Measurements from ENCODE around the gene TCF3.

TCF3 gene

DNA sequence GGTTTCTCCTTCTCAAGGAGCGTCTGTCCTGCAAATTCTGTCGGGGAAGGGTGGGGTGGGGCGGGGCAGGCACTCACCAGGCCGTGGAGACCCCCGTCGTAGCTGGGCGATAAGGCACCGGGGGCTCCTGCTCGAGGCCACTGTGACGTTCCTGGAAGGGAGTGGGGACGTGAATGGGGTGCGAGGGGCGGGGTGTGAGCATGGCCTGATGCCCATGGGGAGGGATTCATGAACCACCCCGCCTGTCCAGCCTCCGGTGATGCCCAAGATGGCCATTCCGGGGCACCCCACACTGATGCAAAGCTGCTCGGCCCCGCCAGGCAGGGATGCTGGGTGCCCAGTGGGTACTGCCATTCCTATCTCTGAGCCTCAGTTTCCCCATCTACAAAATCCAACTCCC is 32.7 kb downstream of the TCF3 start:
- H3K27me3 Mint-ChIP-seq (ENCODE audit: low read depth): no peaks in the 10 kb centered on the region
- H3K4me1 Mint-ChIP-seq: no peaks in the 10 kb centered on the region
- H3K27ac Mint-ChIP-seq: no peak overlapping the region
- TF ChIP-seq, protein P1, sequence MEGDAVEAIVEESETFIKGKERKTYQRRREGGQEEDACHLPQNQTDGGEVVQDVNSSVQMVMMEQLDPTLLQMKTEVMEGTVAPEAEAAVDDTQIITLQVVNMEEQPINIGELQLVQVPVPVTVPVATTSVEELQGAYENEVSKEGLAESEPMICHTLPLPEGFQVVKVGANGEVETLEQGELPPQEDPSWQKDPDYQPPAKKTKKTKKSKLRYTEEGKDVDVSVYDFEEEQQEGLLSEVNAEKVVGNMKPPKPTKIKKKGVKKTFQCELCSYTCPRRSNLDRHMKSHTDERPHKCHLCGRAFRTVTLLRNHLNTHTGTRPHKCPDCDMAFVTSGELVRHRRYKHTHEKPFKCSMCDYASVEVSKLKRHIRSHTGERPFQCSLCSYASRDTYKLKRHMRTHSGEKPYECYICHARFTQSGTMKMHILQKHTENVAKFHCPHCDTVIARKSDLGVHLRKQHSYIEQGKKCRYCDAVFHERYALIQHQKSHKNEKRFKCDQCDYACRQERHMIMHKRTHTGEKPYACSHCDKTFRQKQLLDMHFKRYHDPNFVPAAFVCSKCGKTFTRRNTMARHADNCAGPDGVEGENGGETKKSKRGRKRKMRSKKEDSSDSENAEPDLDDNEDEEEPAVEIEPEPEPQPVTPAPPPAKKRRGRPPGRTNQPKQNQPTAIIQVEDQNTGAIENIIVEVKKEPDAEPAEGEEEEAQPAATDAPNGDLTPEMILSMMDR (IDR thresholded peaks at IDR 0.05; ENCODE audit: unreplicated experiment in 3 of 3): no peak
- H3K4me3 Mint-ChIP-seq: no peak overlapping the region
- peaks cover 55% of the 10 kb centered on the region for H3K36me3 Mint-ChIP-seq (ENCODE audit: low read depth)
- no peaks in the 10 kb centered on the region for H3K9me3 Mint-ChIP-seq

- no peak overlapping the region for H3K4me3 Mint-ChIP-seq
- H3K27ac Mint-ChIP-seq: no peak overlapping the region
- H3K4me1 Mint-ChIP-seq: no peaks in the 10 kb centered on the region
- no peaks in the 10 kb centered on the region for H3K27me3 Mint-ChIP-seq (ENCODE audit: low read depth)
- TF ChIP-seq, protein P1 (IDR thresholded peaks at IDR 0.05; ENCODE audit: unreplicated experiment in 3 of 3): no peak
- H3K9me3 Mint-ChIP-seq: no peaks in the 10 kb centered on the region
- peaks cover 55% of the 10 kb centered on the region for H3K36me3 Mint-ChIP-seq (ENCODE audit: low read depth)
Measured at GRCh38 chr19:1619094-1619439, 33.3 kb downstream of the TCF3 start.

GRCh38 chr19:1618157-1619093 is 34.0 kb downstream of the TCF3 start:
- Mint-ChIP-seq H3K4me3 (no peak overlapping the region), H3K36me3 (ENCODE audit: low read depth) (peaks cover 55% of the 10 kb centered on the region), H3K27ac (no peak overlapping the region), H3K9me3 (no peaks in the 10 kb centered on the region), H3K27me3 (ENCODE audit: low read depth) (no peaks in the 10 kb centered on the region), H3K4me1 (no peaks in the 10 kb centered on the region)
- TF ChIP-seq, protein P1 (IDR thresholded peaks at IDR 0.05; ENCODE audit: unreplicated experiment in 3 of 3): peak in 2 of 3 experiments; percentile 24 to 33

DNA sequence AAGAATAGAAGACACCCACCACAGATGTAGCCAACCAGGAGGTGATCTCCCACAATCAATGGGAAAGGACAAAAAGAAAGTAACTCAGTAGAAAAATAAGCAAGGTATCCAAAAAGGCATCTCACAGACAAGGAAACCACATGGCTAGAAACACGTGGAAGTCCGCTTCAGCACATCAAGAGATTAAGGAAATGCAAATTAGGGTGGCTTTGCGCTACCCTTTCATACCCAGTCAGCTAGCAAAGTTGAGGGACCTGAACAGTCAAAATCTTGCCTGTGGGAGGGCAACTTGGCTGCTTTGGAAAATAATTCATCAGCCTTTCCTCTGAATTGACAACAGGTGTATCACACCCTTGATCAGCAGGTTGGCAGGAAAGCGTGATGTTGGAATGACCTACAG is 35.5 kb downstream of the TCF3 start:
- no peaks in the 10 kb centered on the region for H3K27me3 Mint-ChIP-seq (ENCODE audit: low read depth)
- TF ChIP-seq, protein P1 (IDR thresholded peaks at IDR 0.05; ENCODE audit: unreplicated experiment in 3 of 3): no peak
- H3K36me3 Mint-ChIP-seq (ENCODE audit: low read depth): peaks cover 53% of the 10 kb centered on the region
- no peaks in the 10 kb centered on the region for H3K9me3 Mint-ChIP-seq
- H3K4me3 Mint-ChIP-seq: no peak overlapping the region
- no peaks in the 10 kb centered on the region for H3K4me1 Mint-ChIP-seq
- H3K27ac Mint-ChIP-seq: no peak overlapping the region

- H3K36me3 Mint-ChIP-seq (ENCODE audit: low read depth): peaks cover 56% of the 10 kb centered on the region
- H3K27me3 Mint-ChIP-seq (ENCODE audit: low read depth): no peaks in the 10 kb centered on the region
- TF ChIP-seq, protein P1 (IDR thresholded peaks at IDR 0.05; ENCODE audit: unreplicated experiment in 3 of 3): no peak
- H3K9me3 Mint-ChIP-seq: no peaks in the 10 kb centered on the region
- no peaks in the 10 kb centered on the region for H3K4me1 Mint-ChIP-seq
- no peak overlapping the region for H3K27ac Mint-ChIP-seq
- H3K4me3 Mint-ChIP-seq: no peak overlapping the region
Measured at GRCh38 chr19:1616396-1616795, 36.0 kb downstream of the TCF3 start.

Data from nephron (organoid).